ENCODE measurements around the gene TLE3. TPM values are rescaled to one million over a fixed set of nuclear protein-coding genes. Genes with fewer than 3 reads are reported as not detected.

Gene TLE3
- total and polyA plus RNA-seq, 2 experiments from 2014 or later = 21.2 to 45.9 TPM

DNA sequence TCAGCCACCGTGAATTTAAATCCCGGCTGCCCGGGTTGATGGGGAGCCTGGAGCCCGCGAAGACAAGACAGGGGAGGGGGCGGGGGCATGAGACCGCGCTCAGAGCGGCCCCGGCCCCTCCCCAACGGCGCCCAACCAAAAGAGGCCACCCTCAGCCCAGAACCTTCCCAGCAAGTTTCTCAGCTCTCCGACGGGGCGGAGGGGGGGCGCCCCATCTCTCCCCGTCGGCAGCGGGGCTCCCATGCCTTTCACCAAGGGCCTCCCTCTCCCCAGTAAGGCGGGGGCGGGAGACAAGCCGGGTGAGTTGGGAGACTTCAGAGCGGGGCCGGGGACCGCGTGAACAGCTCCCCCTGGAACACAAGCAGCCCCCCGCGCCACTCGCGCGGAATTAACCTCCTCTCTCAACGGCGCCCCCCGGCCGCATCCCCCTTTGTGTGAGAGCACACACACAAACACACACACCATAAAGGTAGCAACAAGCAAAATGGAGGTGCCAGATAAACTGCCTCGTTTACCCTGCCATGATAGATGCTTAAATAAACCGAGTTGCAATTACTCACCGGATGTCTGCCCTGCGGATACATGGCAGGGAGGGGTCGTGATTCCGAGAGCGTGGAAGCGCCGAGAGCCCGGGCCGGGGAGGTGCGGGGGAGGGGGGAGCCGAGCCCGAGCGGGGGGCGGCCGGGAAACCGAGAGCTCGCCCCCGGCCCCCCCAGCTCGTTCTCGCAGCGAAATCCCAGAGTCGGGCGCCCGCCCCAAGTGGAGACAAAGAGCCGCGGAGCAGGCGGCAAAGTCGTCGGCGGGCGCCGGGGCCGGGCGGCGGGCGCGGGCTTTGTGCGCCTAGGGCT is 1.3 kb downstream of the TLE3 start:
- peak overlapping the region; percentile 21 for H2AFZ ChIP-seq
- DNase-seq (ENCODE audit: low spot score) = peak; percentile 80
- H3K79me2 ChIP-seq = peaks cover 55% of the 10 kb centered on the region
- H3K9me3 ChIP-seq (ENCODE audit: low read depth) = no peaks in the 10 kb centered on the region
- H3K4me2 ChIP-seq = peak overlapping the region; percentile 87
- 2% methylated on average over 38 of the region's 75 CpGs for WGBS (ENCODE audit: low lambda C conversion rate, missing lambda C conversion rate)
- peak overlapping the region; percentile 77 for H3K4me3 ChIP-seq
- no peaks in the 10 kb centered on the region for H3K27me3 ChIP-seq
- peaks cover 22% of the 10 kb centered on the region for H4K20me1 ChIP-seq (ENCODE audit: insufficient read depth, poor library complexity, severe bottlenecking)
- peak overlapping the region; percentile 91 for H3K27ac ChIP-seq
- H3K36me3 ChIP-seq (replicated peaks; ENCODE audit: insufficient read depth, low read depth) = no peaks in the 10 kb centered on the region
- TF ChIP-seq EZH2phosphoT487 (IDR thresholded peaks at IDR 0.05; ENCODE audit: low read depth, severe bottlenecking, unreplicated experiment) (no peak), CTCF (IDR thresholded peaks at IDR 0.05; ENCODE audit: poor library complexity) (no peak), EZH2 (IDR thresholded peaks at IDR 0.05; ENCODE audit: borderline replicate concordance) (no peak)
- H3K4me1 ChIP-seq (ENCODE audit: insufficient read depth) = peaks cover 61% of the 10 kb centered on the region
- H3K9me2 ChIP-seq (replicated peaks; ENCODE audit: insufficient read depth) = no peaks in the 10 kb centered on the region

GRCh38 chr15:70095408-70096214 is 2.1 kb downstream of the TLE3 start:
- peak; percentile 2 for TF ChIP-seq EZH2 (IDR thresholded peaks at IDR 0.05; ENCODE audit: borderline replicate concordance)
- no peak for TF ChIP-seq CTCF (IDR thresholded peaks at IDR 0.05; ENCODE audit: poor library complexity)
- peak overlapping the region; percentile 21 for H2AFZ ChIP-seq
- H3K27ac ChIP-seq = peak overlapping the region; percentile 91
- 5% methylated on average over 29 of the region's 66 CpGs for WGBS (ENCODE audit: low lambda C conversion rate, missing lambda C conversion rate)
- H3K4me2 ChIP-seq = peak overlapping the region; percentile 87
- peak; percentile 74 for DNase-seq (ENCODE audit: low spot score)
- no peaks in the 10 kb centered on the region for H3K9me3 ChIP-seq (ENCODE audit: low read depth)
- no peaks in the 10 kb centered on the region for H3K27me3 ChIP-seq
- no peaks in the 10 kb centered on the region for H3K36me3 ChIP-seq (replicated peaks; ENCODE audit: insufficient read depth, low read depth)
- peak overlapping the region; percentile 77 for H3K4me3 ChIP-seq
- peaks cover 61% of the 10 kb centered on the region for H3K79me2 ChIP-seq
- H3K9me2 ChIP-seq (replicated peaks; ENCODE audit: insufficient read depth) = no peaks in the 10 kb centered on the region
- peaks cover 24% of the 10 kb centered on the region for H4K20me1 ChIP-seq (ENCODE audit: insufficient read depth, poor library complexity, severe bottlenecking)
- H3K4me1 ChIP-seq (ENCODE audit: insufficient read depth) = peaks cover 60% of the 10 kb centered on the region

- TF ChIP-seq CTCF (IDR thresholded peaks at IDR 0.05; ENCODE audit: poor library complexity) (no peak), EZH2 (IDR thresholded peaks at IDR 0.05; ENCODE audit: borderline replicate concordance) (peak; percentile 0)
- peaks cover 54% of the 10 kb centered on the region for H3K4me1 ChIP-seq (ENCODE audit: insufficient read depth)
- no peaks in the 10 kb centered on the region for H3K9me3 ChIP-seq (ENCODE audit: low read depth)
- peaks cover 67% of the 10 kb centered on the region for H3K79me2 ChIP-seq
- peak overlapping the region; percentile 77 for H3K4me3 ChIP-seq
- 26% methylated on average over 8 of the region's 8 CpGs for WGBS (ENCODE audit: low lambda C conversion rate, missing lambda C conversion rate)
- no peaks in the 10 kb centered on the region for H3K36me3 ChIP-seq (replicated peaks; ENCODE audit: insufficient read depth, low read depth)
- no peak overlapping the region for H2AFZ ChIP-seq
- DNase-seq (ENCODE audit: low spot score) = peak; percentile 14
- no peaks in the 10 kb centered on the region for H3K27me3 ChIP-seq
- H3K9me2 ChIP-seq (replicated peaks; ENCODE audit: insufficient read depth) = no peaks in the 10 kb centered on the region
- peak overlapping the region; percentile 91 for H3K27ac ChIP-seq
- peak overlapping the region; percentile 87 for H3K4me2 ChIP-seq
- H4K20me1 ChIP-seq (ENCODE audit: insufficient read depth, poor library complexity, severe bottlenecking) = peaks cover 28% of the 10 kb centered on the region
Measured at GRCh38 chr15:70094690-70095311, 2.9 kb downstream of the TLE3 start.

Measured in hepatocyte (in vitro differentiated cells).